Measurements from ENCODE around the gene LSAMP.
"Not testable (repeated sequence)": the region's sequence is repeated elsewhere in the genome, so short reads cannot be mapped to it uniquely, and the experiment has no call there.

Gene LSAMP

GRCh38 chr3:116078561-116078960 lies 366.7 kb downstream of the LSAMP start:
- H3K4me3 ChIP-seq (replicated peaks; ENCODE audit: low read depth, low read length), result no peak overlapping the region
- no peak for TF ChIP-seq CTCF (IDR thresholded peaks at IDR 0.05; ENCODE audit: insufficient read depth, low read length, poor library complexity, severe bottlenecking)
- no peaks in the 10 kb centered on the region for H3K27me3 ChIP-seq (replicated peaks; ENCODE audit: control insufficient read depth, insufficient read depth, low read length)
- no peaks in the 10 kb centered on the region for H3K36me3 ChIP-seq (ENCODE audit: control insufficient read depth, insufficient read depth, low read length)
- no peak for DNase-seq (ENCODE audit: extremely low read depth, insufficient read length)

- Histone ChIP-seq H3K36me3 (ENCODE audit: control insufficient read depth, insufficient read depth, low read length) (no peaks in the 10 kb centered on the region), H3K4me3 (replicated peaks; ENCODE audit: low read depth, low read length) (no peak overlapping the region), H3K27me3 (replicated peaks; ENCODE audit: control insufficient read depth, insufficient read depth, low read length) (no peaks in the 10 kb centered on the region)
- DNase-seq (ENCODE audit: extremely low read depth, insufficient read length), result no peak
- no peak for TF ChIP-seq CTCF (IDR thresholded peaks at IDR 0.05; ENCODE audit: insufficient read depth, low read length, poor library complexity, severe bottlenecking)
Observed at GRCh38 chr3:116077557-116077956, 367.7 kb downstream of the LSAMP start.

- Histone ChIP-seq H3K4me3 (replicated peaks; ENCODE audit: low read depth, low read length) (no peak overlapping the region), H3K36me3 (ENCODE audit: control insufficient read depth, insufficient read depth, low read length) (no peaks in the 10 kb centered on the region), H3K27me3 (replicated peaks; ENCODE audit: control insufficient read depth, insufficient read depth, low read length) (no peaks in the 10 kb centered on the region)
- TF ChIP-seq CTCF (IDR thresholded peaks at IDR 0.05; ENCODE audit: insufficient read depth, low read length, poor library complexity, severe bottlenecking), result no peak
- DNase-seq (ENCODE audit: extremely low read depth, insufficient read length), result no peak
Observed at GRCh38 chr3:116077059-116077458, 368.2 kb downstream of the LSAMP start.

- H3K36me3 ChIP-seq (ENCODE audit: control insufficient read depth, insufficient read depth, low read length); H3K4me3 ChIP-seq (replicated peaks; ENCODE audit: low read depth, low read length); H3K27me3 ChIP-seq (replicated peaks; ENCODE audit: control insufficient read depth, insufficient read depth, low read length); DNase-seq (ENCODE audit: extremely low read depth, insufficient read length): not testable (repeated sequence)
Observed at GRCh38 chr3:116070516-116071278, 374.6 kb downstream of the LSAMP start.

- DNase-seq (ENCODE audit: extremely low read depth, insufficient read length), result no peak
- Histone ChIP-seq H3K4me3 (replicated peaks; ENCODE audit: low read depth, low read length) (no peak overlapping the region), H3K27me3 (replicated peaks; ENCODE audit: control insufficient read depth, insufficient read depth, low read length) (no peaks in the 10 kb centered on the region), H3K36me3 (ENCODE audit: control insufficient read depth, insufficient read depth, low read length) (no peaks in the 10 kb centered on the region)
- no peak for TF ChIP-seq CTCF (IDR thresholded peaks at IDR 0.05; ENCODE audit: insufficient read depth, low read length, poor library complexity, severe bottlenecking)
Observed at GRCh38 chr3:116070061-116070460, 375.2 kb downstream of the LSAMP start.

- TF ChIP-seq CTCF (IDR thresholded peaks at IDR 0.05; ENCODE audit: insufficient read depth, low read length, poor library complexity, severe bottlenecking), result no peak
- no peaks in the 10 kb centered on the region for H3K27me3 ChIP-seq (replicated peaks; ENCODE audit: control insufficient read depth, insufficient read depth, low read length)
- H3K36me3 ChIP-seq (ENCODE audit: control insufficient read depth, insufficient read depth, low read length), result no peaks in the 10 kb centered on the region
- H3K4me3 ChIP-seq (replicated peaks; ENCODE audit: low read depth, low read length), result no peak overlapping the region
- no peak for DNase-seq (ENCODE audit: extremely low read depth, insufficient read length)
Observed at GRCh38 chr3:116069024-116069423, 376.3 kb downstream of the LSAMP start.

Data from GM06990 (cell line).